GM21423 (cell line): ENCODE measurements around the gene ZXDB.
"Not testable (repeated sequence)": the region's sequence is repeated elsewhere in the genome, so short reads cannot be mapped to it uniquely, and the experiment has no call there.

ENCODE experiments used
- ATAC-seq: cut with Tn5 transposase; IDR thresholded peaks from one replicate; pipeline ENCODE4 v1.9.1; 2021; ENCODE audit warnings: mild to moderate bottlenecking, moderate library complexity; ENCODE audit not compliant: unreplicated experiment

The ZXDB gene

GRCh38 chrX:57591284-57592159, at the start of gene ZXDB:
Gene ZXDB, plus strand, starts transcription at chrX:57592011. Its CDS starts 38 bp downstream, at chrX:57592049.
- peak; percentile 43 for ATAC-seq

- no peak for ATAC-seq
Measured at GRCh38 chrX:57565198-57565597, 26.6 kb upstream of the ZXDB start.

DNA sequence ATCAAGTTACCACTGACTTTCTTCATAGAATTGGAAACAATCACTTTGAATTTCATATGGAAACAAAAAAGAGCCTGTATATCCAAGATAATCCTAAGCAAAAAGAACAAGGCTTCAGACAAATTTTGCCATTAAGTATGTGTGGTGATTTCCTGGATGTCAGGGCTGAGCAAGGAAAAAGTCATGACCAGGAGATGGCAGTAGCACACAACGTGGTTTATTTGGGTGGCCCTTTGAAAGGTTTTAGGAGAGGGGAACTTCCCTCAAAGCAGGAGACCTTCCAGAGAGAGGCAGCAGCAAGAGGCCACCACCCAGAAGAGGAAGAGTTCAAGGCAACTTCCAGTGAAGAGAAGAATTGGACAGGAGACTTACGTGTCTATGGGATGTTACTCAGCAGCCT, 18.1 kb upstream of the ZXDB start:
- ATAC-seq = no peak

DNA sequence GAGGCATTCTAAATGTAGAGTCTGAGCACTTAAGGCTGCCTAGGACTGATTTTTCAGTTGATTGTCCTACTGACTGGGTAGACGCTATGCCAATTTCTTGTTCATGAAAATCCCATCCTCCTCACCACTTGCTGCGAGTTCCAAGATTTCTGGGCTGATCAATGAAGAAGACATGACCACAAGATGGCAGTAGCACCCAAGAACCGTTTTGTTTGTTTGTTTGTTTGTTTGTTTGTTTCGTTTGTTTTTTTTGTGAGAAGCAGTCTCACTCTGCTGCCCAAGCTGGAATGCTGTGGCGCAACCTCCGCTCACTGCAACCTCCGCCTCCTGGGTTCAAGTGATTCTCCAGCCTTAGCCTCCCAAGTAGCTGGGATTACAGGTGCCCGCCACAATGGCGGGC, 8.9 kb upstream of the ZXDB start:
- ATAC-seq = not testable (repeated sequence)

GRCh38 chrX:57583477-57583876, 8.3 kb upstream of the ZXDB start:
- no peak for ATAC-seq

DNA sequence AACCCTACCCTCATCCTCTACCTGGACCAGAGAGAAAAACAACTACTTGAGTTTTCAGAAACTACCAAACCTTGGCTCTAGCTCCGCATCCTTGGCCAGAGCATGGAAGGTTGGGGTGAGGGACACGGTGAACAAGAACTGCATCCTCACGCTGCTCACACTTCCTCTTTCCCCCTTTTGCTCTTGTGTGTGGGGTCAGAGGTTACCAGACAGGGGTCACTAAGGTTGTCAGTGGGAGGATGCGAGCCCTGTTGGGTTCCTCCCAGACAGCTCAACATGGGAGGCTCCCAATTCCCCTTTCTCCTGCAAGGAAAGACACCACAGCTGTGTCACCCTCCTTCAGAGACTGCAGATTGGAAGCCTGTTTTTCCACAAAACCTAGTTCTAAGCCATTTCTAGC, 5.5 kb upstream of the ZXDB start:
- ATAC-seq = no peak

DNA sequence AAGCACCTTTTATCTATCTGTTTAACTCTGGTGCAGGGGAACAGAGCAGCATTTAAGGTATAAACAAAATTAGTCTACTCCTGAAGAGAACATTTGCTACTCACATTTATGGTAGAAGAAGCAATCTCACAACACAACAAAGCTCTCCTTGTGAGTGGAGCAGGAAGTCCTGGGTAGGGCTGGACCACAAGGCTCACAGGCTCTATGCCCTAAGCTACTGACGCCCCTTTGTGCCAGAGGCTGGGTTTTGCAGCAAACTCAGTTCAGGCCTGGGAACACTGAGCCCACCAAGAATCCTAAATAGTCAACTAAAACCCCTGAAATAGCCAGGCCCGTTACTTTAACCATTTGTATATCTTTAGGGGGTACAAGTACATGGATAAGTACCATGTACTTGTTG, 4.7 kb upstream of the ZXDB start:
- ATAC-seq = no peak

DNA sequence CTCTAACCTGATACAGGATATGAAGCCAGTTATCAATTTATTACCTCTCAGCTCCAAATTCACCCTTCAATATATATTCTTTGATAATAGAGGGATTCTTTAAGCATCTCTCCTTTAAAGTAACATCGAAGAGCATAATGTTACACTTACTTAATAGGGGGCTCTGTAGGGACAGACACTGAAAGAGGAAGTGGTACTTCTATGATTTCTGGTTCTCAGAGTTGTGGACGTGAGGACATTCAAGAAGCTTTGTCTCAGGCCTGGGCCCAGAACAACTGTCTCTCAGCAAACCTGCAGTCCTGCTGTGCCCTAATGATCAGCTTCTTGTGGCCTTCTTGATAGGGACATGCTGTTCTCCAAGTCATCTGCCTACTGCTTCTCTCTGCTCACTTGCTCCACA, 4.2 kb upstream of the ZXDB start:
- peak; percentile 25 for ATAC-seq

DNA sequence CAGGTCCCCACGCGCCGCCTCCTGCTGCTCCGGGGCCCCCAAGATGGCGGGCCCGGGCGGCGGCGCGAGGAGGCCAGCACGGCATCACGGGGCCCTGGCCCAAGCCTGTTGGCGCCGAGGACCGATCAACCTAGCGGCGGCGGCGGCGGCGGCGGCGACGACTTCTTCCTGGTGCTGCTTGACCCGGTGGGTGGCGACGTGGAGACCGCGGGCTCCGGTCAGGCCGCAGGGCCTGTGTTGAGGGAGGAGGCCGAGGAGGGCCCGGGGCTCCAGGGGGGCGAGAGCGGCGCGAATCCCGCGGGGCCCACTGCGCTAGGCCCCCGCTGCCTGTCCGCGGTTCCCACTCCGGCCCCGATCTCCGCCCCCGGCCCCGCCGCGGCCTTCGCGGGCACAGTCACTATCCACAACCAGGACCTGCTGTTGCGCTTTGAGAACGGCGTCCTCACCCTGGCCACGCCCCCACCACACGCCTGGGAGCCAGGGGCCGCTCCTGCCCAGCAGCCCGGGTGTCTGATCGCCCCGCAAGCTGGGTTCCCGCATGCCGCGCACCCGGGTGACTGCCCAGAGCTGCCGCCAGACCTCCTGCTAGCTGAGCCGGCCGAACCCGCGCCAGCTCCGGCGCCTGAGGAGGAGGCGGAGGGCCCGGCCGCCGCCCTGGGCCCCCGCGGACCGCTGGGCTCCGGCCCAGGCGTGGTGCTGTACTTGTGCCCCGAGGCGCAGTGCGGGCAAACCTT, 516 bp downstream of the ZXDB start:
- ATAC-seq = peak; percentile 76

DNA sequence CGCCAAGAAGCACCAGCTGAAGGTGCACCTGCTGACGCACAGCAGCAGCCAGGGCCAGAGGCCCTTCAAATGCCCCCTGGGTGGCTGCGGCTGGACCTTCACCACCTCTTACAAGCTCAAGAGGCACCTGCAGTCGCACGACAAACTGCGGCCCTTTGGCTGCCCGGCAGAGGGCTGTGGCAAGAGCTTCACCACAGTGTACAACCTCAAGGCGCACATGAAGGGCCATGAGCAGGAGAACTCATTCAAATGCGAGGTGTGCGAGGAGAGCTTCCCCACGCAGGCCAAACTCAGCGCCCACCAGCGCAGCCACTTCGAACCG, 1.0 kb downstream of the ZXDB start:
- ATAC-seq = peak; percentile 61

DNA sequence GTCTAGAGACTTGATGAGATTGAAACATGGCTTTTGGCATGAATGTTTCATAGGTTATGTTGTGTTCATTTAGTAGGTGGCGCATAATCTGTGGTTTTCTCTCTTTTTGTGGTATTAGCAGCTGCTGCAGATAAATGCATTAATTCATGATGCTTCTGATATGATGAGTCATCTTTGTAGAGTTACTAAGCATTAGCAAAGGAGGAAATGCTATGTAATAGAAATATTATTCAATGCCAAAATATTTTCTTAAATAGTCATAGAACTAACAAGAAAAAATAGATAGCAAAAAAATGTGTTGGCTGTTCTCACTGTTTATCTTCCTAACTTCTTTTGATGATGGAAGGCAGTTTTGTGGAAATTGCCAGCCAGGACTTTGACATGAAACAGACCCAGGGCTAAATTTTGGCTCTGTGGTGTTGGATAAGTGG, 3.6 kb downstream of the ZXDB start:
- no peak for ATAC-seq

GRCh38 chrX:57596109-57596508, 4.3 kb downstream of the ZXDB start:
- no peak for ATAC-seq

DNA sequence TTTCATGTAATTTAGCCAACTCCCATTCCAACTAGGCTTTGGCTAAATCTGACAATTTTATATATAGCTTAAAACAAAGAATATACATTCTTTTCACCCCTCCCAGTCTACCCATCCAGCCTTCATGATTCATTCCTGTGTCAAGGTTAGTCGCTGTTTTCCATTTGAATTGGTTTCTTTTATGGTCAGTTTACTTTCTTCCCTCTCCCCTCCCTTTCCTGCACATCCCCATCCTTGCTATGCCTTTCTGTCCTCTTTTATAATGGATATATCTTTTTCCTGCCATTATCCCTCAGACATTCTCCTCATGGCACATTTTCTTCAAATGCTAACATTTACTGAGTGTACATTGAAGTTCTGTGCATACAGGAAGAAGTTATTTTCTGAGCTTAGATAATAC, 4.7 kb downstream of the ZXDB start:
- ATAC-seq = no peak

- no peak for ATAC-seq
Measured at GRCh38 chrX:57607295-57608187, 15.7 kb downstream of the ZXDB start.

DNA sequence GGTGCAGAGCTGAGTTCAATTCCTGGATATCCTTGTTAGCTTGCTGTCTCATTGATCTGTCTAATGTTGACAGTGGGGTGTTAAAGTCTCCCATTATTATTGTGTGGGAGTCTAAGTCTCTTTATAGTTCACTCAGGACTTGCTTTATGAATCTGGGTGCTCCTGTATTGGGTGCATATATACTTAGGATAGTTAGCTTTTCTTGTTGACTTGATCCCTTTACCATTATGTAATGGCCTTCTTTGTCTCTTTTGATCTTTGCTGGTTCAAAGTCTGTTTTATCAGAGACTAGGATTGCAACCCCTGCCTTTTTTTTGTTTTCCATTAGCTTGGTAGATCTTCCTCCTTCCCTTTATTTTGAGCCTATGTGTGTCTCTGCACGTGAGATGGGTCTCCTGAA, 21.5 kb downstream of the ZXDB start:
- ATAC-seq = not testable (repeated sequence)

GRCh38 chrX:57629438-57629837, 37.6 kb downstream of the ZXDB start:
- ATAC-seq = not testable (repeated sequence)

DNA sequence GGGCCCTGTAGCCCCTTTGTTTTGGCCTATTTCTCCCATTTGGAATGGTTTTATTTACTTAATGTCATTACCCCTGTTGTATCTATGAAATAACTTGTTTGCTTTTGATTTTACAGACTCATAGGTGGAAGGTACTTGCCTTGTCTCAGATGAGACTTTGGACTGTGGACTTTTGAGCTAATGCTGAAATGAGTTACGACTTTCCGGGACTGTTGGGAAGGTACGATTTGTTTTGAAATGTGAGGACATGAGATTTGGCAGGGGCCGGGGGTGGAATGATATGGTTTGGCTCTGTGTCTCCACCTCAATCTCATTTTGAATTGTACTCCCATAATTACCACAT, 48.8 kb downstream of the ZXDB start:
- no peak for ATAC-seq

GRCh38 chrX:57641338-57641737, 49.5 kb downstream of the ZXDB start:
- no peak for ATAC-seq

DNA sequence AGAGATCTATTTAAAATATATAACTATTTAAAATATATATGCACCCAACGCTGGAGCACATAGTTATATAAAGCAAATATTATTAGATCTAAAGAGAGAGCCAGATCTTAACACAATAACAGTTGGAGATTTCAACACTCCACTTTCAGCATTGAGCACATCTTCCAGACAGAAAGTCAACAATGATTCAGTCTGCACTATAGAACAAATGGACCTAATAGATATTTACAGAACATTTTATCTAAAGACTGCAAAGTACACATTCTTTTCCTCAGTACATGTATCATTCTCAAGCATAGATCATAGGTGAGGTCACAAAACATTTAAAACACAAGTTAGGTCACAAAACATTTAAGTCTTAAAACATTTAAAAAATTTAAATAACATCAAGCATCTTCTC, 51.9 kb downstream of the ZXDB start:
- ATAC-seq = no peak

DNA sequence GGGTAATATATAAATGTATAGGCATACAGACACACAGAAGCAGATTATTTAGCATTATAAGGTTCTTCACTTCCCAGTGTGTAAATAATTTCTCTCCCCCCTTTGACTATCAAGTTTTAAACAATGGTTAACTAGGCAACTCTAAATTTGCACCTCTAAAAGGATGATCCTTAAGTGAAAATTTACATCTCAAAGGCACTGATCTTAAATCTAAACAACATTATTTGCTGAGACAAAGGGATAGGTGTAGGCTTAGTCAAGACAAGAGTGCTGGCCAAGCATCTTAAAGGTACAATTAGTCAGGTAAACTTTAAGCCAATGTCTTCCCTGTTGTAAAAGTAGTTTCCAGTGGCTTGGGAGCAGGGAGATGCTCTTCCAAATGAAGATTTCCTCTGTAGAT, 55.2 kb downstream of the ZXDB start:
- no peak for ATAC-seq
